Liver (tissue), 9 donors: ENCODE measurements around the gene NPW. TPM values are rescaled to one million over a fixed set of nuclear protein-coding genes. Genes with fewer than 3 reads are reported as not detected.

Experiments used
- DNase-seq: peaks from one replicate; pipeline ENCODE4 v3.0.0-alpha.2; 2017; ENCODE audit warnings: low spot score
- H3K27ac ChIP-seq, 2 donors: one replicate each; pipeline ENCODE4 v1.7.0; 2013; ENCODE audit warnings: inconsistent platforms in 2 of 2, low read length in 2 of 2, control low read depth in 1 of 2, low read depth in 1 of 2, mild to moderate bottlenecking in 1 of 2
- H3K27me3 ChIP-seq, 4 donors: one replicate each; pipeline versions ENCODE4 v1.6.1 to v1.7.0; 2013; ENCODE audit warnings: low read length in 3 of 4, inconsistent platforms in 1 of 4, mild to moderate bottlenecking in 1 of 4, moderate library complexity in 1 of 4; ENCODE audit not compliant: control insufficient read depth in 4 of 4, insufficient read depth in 4 of 4
- H3K36me3 ChIP-seq, 4 donors: one replicate each; pipeline versions ENCODE4 v1.6.1 to v1.7.0; 2013; ENCODE audit warnings: low read length in 3 of 4, mild to moderate bottlenecking in 3 of 4, low read depth in 1 of 4, moderate library complexity in 1 of 4; ENCODE audit not compliant: control insufficient read depth in 4 of 4, insufficient read depth in 3 of 4
- H3K4me1 ChIP-seq, 4 donors: one replicate each; pipeline versions ENCODE4 v1.6.1 to v1.7.0; 2013; ENCODE audit warnings: low read length in 3 of 4, mild to moderate bottlenecking in 3 of 4, moderate library complexity in 1 of 4; ENCODE audit not compliant: control insufficient read depth in 4 of 4, insufficient read depth in 4 of 4
- H3K4me3 ChIP-seq, 3 donors: one replicate each; pipeline versions ENCODE4 v1.6.1 to v1.7.0; 2013; ENCODE audit warnings: low read length in 3 of 3, control low read depth in 1 of 3, low read depth in 1 of 3, mild to moderate bottlenecking in 1 of 3
- H3K9ac ChIP-seq, 2 donors: one replicate each; pipeline ENCODE4 v1.7.0; 2013; ENCODE audit warnings: low read length in 2 of 2, mild to moderate bottlenecking in 2 of 2, moderate library complexity in 2 of 2, control low read depth in 1 of 2, low read depth in 1 of 2
- H3K9me3 ChIP-seq, 4 donors: one replicate each; pipeline versions ENCODE4 v1.6.1 to v1.7.0; 2013; ENCODE audit warnings: low read length in 3 of 4; ENCODE audit not compliant: control insufficient read depth in 4 of 4
- EGR1 ChIP-seq, 2 donors: IDR thresholded peaks; 2 replicates each; pipeline ENCODE4 v1.6.1; 2016 to 2018; ENCODE audit warnings: antibody characterized with exemption in 2 of 2, low read depth in 2 of 2
- FOXA1 ChIP-seq: IDR thresholded peaks from 2 replicates; pipeline ENCODE4 v1.6.1; 2016; ENCODE audit warnings: antibody characterized with exemption
- FOXA2 ChIP-seq: IDR thresholded peaks from 2 replicates; pipeline ENCODE4 v1.6.1; 2016; ENCODE audit warnings: antibody characterized with exemption
- GABPA ChIP-seq, 2 donors: IDR thresholded peaks in 1 of 2; conservative IDR thresholded peaks in 1 of 2; 2 replicates each; pipeline ENCODE4 v1.6.1; 2016; ENCODE audit warnings: antibody characterized with exemption in 2 of 2, mild to moderate bottlenecking in 1 of 2, moderate library complexity in 1 of 2
- HNF4A ChIP-seq, 2 donors: conservative IDR thresholded peaks; 2 replicates each; pipeline ENCODE4 v1.6.1; 2016; ENCODE audit warnings: antibody characterized with exemption in 2 of 2, mild to moderate bottlenecking in 2 of 2
- HNF4G ChIP-seq: IDR thresholded peaks from 2 replicates; pipeline ENCODE4 v1.6.1; 2016; ENCODE audit warnings: antibody characterized with exemption
- JUND ChIP-seq, 2 donors: IDR thresholded peaks; 2 replicates each; pipeline ENCODE4 v1.6.1; 2016; ENCODE audit warnings: antibody characterized with exemption in 2 of 2
- NR2F2 ChIP-seq: IDR thresholded peaks from 2 replicates; pipeline ENCODE4 v1.6.1; 2016; ENCODE audit warnings: antibody characterized with exemption
- RAD21 ChIP-seq, 2 donors: IDR thresholded peaks; 2 replicates each; pipeline ENCODE4 v1.6.1; 2016; ENCODE audit warnings: antibody characterized with exemption in 2 of 2, mild to moderate bottlenecking in 2 of 2
- RXRA ChIP-seq, 2 donors: IDR thresholded peaks; 2 replicates each; pipeline ENCODE4 v1.6.1; 2017 to 2018; ENCODE audit warnings: antibody characterized with exemption in 2 of 2, mild to moderate bottlenecking in 1 of 2
- SP1 ChIP-seq: IDR thresholded peaks from 2 replicates; pipeline ENCODE4 v1.6.1; 2018; ENCODE audit warnings: antibody characterized with exemption, mild to moderate bottlenecking
- TAF1 ChIP-seq: conservative IDR thresholded peaks from 2 replicates; pipeline ENCODE4 v1.6.1; 2016; ENCODE audit warnings: antibody characterized with exemption, mild to moderate bottlenecking
- YY1 ChIP-seq: IDR thresholded peaks from 2 replicates; pipeline ENCODE4 v1.6.1; 2016; ENCODE audit warnings: antibody characterized with exemption, mild to moderate bottlenecking
- WGBS: extraction: QIAGEN DNeasy Blood & Tissue Kit; methylation state at CpG from one replicate; pipeline ENCODE4 v1.1.7; 2013; 5-methylcytosine and 5-hydroxymethylcytosine counted together
- polyA plus RNA-seq, 2 donors: library from polyadenylated mRNA; stranded (reverse) in 1 of 2; unstranded in 1 of 2; fragments of 200-250 nt in 1 of 2; fragments of >200 nt in 1 of 2; fragmentation: Nextera tagmentation in 1 of 2; extraction: Ambion mirVana in 1 of 2; gene quantifications; one replicate each; pipeline versions ENCODE4 v1.2.1 to v1.2.3, GENCODE V29; 2013 to 2015
- total RNA-seq, 2 donors: library from RNA; depleted of rRNA; stranded (reverse); fragments of >200 nt; gene quantifications; one replicate each; pipeline ENCODE4 v1.2.3, GENCODE V29; 2014
- TF ChIP-seq, protein P1 (sequence below): IDR thresholded peaks from 2 replicates; pipeline ENCODE4 v1.6.1; 2016; ENCODE audit warnings: antibody characterized with exemption
- TF ChIP-seq, protein P2 (sequence below): fragments of 150-350 bp; IDR thresholded peaks from 2 replicates; pipeline ENCODE4 v1.5.1; 2017; ENCODE audit warnings: improper control_type of control experiment, low read depth, low read length; ENCODE audit not compliant: missing input control
- TF ChIP-seq, protein P3 (sequence below): IDR thresholded peaks from 2 replicates; pipeline ENCODE4 v1.6.1; 2016; ENCODE audit warnings: antibody characterized with exemption
- TF ChIP-seq, protein P4 (sequence below): IDR thresholded peaks from 2 replicates; pipeline ENCODE4 v1.6.1; 2016; ENCODE audit warnings: antibody characterized with exemption
- TF ChIP-seq, protein P5 (sequence below): IDR thresholded peaks from 2 replicates; pipeline ENCODE4 v1.6.1; 2016; ENCODE audit warnings: antibody characterized with exemption, mild to moderate bottlenecking
- donor health status: healthy.
- donor health status: healthy.
- donor health status: healthy.
- donor health status: healthy.
- donor health status: healthy.

The NPW gene
- total and polyA plus RNA-seq, 4 donors, result 1.3 to 20.6 (median 9.1) TPM

DNA sequence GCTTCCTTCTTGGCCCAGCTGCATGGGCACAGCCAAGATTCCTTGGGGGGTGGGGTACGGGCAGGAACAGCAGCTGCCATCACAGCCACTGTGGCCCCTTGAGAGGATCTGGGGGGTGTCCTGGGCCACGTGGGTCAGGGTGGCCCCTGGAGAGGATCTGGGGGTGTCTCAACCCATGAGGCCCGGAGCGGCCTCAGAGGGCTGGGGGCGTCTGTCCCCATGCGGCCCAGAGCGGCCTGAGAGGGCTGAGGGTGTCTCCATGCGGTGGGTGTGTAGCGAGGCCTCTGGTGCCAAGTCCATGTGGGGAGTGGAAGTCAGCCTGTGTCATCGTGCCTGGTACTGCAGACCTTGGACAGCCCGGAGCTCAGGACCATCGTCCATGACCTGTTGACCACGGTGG is 41.9 kb downstream of the NPW start:
- TF ChIP-seq, protein P1, sequence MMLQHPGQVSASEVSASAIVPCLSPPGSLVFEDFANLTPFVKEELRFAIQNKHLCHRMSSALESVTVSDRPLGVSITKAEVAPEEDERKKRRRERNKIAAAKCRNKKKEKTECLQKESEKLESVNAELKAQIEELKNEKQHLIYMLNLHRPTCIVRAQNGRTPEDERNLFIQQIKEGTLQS, result no peak
- TF ChIP-seq SP1 (no peak), RAD21 (IDR thresholded peaks at IDR 0.05) (no peak), GABPA (IDR thresholded peaks at IDR 0.05 in 1 of 2, conservative IDR thresholded peaks at IDR 0.05 in 1 of 2) (no peak), HNF4A (conservative IDR thresholded peaks at IDR 0.05) (no peak), NR2F2 (no peak), HNF4G (no peak), FOXA1 (no peak), EGR1 (IDR thresholded peaks at IDR 0.05; ENCODE audit: low read depth in 2 of 2) (no peak), RXRA (IDR thresholded peaks at IDR 0.05) (no peak), FOXA2 (no peak), YY1 (no peak), TAF1 (no peak), JUND (IDR thresholded peaks at IDR 0.05) (no peak)
- TF ChIP-seq, protein P2, sequence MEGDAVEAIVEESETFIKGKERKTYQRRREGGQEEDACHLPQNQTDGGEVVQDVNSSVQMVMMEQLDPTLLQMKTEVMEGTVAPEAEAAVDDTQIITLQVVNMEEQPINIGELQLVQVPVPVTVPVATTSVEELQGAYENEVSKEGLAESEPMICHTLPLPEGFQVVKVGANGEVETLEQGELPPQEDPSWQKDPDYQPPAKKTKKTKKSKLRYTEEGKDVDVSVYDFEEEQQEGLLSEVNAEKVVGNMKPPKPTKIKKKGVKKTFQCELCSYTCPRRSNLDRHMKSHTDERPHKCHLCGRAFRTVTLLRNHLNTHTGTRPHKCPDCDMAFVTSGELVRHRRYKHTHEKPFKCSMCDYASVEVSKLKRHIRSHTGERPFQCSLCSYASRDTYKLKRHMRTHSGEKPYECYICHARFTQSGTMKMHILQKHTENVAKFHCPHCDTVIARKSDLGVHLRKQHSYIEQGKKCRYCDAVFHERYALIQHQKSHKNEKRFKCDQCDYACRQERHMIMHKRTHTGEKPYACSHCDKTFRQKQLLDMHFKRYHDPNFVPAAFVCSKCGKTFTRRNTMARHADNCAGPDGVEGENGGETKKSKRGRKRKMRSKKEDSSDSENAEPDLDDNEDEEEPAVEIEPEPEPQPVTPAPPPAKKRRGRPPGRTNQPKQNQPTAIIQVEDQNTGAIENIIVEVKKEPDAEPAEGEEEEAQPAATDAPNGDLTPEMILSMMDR, result no peak
- TF ChIP-seq, protein P3, sequence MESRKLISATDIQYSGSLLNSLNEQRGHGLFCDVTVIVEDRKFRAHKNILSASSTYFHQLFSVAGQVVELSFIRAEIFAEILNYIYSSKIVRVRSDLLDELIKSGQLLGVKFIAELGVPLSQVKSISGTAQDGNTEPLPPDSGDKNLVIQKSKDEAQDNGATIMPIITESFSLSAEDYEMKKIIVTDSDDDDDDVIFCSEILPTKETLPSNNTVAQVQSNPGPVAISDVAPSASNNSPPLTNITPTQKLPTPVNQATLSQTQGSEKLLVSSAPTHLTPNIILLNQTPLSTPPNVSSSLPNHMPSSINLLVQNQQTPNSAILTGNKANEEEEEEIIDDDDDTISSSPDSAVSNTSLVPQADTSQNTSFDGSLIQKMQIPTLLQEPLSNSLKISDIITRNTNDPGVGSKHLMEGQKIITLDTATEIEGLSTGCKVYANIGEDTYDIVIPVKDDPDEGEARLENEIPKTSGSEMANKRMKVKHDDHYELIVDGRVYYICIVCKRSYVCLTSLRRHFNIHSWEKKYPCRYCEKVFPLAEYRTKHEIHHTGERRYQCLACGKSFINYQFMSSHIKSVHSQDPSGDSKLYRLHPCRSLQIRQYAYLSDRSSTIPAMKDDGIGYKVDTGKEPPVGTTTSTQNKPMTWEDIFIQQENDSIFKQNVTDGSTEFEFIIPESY, result no peak
- TF ChIP-seq, protein P4, sequence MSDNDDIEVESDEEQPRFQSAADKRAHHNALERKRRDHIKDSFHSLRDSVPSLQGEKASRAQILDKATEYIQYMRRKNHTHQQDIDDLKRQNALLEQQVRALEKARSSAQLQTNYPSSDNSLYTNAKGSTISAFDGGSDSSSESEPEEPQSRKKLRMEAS, result no peak
- TF ChIP-seq, protein P5, sequence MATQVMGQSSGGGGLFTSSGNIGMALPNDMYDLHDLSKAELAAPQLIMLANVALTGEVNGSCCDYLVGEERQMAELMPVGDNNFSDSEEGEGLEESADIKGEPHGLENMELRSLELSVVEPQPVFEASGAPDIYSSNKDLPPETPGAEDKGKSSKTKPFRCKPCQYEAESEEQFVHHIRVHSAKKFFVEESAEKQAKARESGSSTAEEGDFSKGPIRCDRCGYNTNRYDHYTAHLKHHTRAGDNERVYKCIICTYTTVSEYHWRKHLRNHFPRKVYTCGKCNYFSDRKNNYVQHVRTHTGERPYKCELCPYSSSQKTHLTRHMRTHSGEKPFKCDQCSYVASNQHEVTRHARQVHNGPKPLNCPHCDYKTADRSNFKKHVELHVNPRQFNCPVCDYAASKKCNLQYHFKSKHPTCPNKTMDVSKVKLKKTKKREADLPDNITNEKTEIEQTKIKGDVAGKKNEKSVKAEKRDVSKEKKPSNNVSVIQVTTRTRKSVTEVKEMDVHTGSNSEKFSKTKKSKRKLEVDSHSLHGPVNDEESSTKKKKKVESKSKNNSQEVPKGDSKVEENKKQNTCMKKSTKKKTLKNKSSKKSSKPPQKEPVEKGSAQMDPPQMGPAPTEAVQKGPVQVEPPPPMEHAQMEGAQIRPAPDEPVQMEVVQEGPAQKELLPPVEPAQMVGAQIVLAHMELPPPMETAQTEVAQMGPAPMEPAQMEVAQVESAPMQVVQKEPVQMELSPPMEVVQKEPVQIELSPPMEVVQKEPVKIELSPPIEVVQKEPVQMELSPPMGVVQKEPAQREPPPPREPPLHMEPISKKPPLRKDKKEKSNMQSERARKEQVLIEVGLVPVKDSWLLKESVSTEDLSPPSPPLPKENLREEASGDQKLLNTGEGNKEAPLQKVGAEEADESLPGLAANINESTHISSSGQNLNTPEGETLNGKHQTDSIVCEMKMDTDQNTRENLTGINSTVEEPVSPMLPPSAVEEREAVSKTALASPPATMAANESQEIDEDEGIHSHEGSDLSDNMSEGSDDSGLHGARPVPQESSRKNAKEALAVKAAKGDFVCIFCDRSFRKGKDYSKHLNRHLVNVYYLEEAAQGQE, result no peak
- Histone ChIP-seq H3K4me3 (no peak overlapping the region), H3K27ac (no peak overlapping the region), H3K9me3 (no peaks in the 10 kb centered on the region), H3K4me1 (peaks cover 0 to 7% (median 4%) of the 10 kb centered on the region in 4 donors), H3K27me3 (no peaks in the 10 kb centered on the region), H3K9ac (no peak overlapping the region), H3K36me3 (peaks cover 9 to 62% (median 22%) of the 10 kb centered on the region in 4 donors)
- WGBS, result 88% methylated on average over 13 of the region's 13 CpGs
- no peak for DNase-seq
